Peyer's patch (tissue), 4 donors: ENCODE results near the gene LAP3.

ENCODE experiments used
- POLR2A ChIP-seq, 2 donors: fragments of 450-650 bp; IDR thresholded peaks; one replicate each; pipeline ENCODE4 v1.5.1; 2017; ENCODE audit warnings: antibody characterized with exemption in 2 of 2, mild to moderate bottlenecking in 2 of 2, moderate library complexity in 2 of 2
- TF ChIP-seq, protein P1 (sequence below), 6 experiments: fragments of 450-650 bp in 4 of 6; fragments of 200-600 bp in 2 of 6; sonication (generic) in 1 of 6; IDR thresholded peaks; one replicate each; pipeline ENCODE4 v1.5.1; 2017 to 2019; ENCODE audit warnings: antibody characterized with exemption in 6 of 6, mild to moderate bottlenecking in 3 of 6, moderate library complexity in 1 of 6

DNA sequence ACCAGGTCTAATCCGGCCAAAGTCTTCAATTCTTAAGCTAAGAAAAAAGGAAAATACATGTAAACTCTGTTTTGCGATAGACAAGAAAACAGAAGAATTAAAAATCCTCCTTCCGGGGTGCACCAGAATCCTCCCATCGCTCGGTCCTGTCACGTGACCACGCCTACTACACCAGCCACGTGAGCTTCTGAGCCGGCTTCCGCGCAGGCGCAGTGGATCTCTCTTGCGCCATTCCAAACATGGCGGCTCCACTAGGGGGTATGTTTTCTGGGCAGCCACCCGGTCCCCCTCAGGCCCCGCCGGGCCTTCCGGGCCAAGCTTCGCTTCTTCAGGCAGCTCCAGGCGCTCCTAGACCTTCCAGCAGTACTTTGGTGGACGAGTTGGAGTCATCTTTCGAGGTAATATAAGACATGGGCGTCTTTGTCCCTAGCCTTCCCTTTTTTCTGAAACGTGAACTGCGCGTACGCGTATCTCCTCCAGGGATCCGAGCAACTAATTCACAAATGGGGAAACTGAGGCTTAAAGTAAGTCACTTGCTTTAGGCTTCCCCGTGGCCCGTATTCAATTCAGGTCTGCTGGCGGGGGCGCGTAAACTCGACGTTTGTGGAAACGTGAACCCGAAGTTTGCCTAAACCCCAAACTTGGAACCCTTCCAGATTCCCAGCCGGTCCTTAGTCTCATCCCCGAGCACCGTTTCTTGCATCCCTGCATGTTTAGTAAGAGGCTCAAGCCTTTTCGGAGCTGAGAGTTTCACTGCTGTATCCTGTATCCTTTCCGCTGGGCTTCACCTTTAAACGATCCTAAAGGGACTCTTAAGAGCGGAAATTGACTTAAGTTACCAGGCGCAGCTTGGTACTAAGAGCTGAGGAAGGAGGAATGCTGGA, 37.7 kb downstream of the LAP3 start, which contains the start of gene MED28:
- TF ChIP-seq, protein P1, sequence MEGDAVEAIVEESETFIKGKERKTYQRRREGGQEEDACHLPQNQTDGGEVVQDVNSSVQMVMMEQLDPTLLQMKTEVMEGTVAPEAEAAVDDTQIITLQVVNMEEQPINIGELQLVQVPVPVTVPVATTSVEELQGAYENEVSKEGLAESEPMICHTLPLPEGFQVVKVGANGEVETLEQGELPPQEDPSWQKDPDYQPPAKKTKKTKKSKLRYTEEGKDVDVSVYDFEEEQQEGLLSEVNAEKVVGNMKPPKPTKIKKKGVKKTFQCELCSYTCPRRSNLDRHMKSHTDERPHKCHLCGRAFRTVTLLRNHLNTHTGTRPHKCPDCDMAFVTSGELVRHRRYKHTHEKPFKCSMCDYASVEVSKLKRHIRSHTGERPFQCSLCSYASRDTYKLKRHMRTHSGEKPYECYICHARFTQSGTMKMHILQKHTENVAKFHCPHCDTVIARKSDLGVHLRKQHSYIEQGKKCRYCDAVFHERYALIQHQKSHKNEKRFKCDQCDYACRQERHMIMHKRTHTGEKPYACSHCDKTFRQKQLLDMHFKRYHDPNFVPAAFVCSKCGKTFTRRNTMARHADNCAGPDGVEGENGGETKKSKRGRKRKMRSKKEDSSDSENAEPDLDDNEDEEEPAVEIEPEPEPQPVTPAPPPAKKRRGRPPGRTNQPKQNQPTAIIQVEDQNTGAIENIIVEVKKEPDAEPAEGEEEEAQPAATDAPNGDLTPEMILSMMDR (IDR thresholded peaks at IDR 0.05), result peak in 4 of 6 experiments; percentile 11 to 34 (median 30)
- TF ChIP-seq POLR2A (IDR thresholded peaks at IDR 0.05), result peak; percentile 78 to 86
